IPS-18a (cell line): ENCODE results near the gene ITGB1BP1.
A peak's percentile ranks its signal among the peaks of the same experiment; 100 is the strongest.

Source experiments
- H3K27ac ChIP-seq: one replicate; pipeline ENCODE4 v1.5.1; 2013; ENCODE audit warnings: low read length
- H3K27me3 ChIP-seq: one replicate; pipeline ENCODE4 v1.6.1; 2013; ENCODE audit warnings: mild to moderate bottlenecking, low read length; ENCODE audit not compliant: control insufficient read depth, insufficient read depth
- H3K36me3 ChIP-seq: one replicate; pipeline ENCODE4 v1.6.1; 2013; ENCODE audit warnings: low read depth, low read length; ENCODE audit not compliant: control insufficient read depth
- H3K4me1 ChIP-seq: one replicate; pipeline ENCODE4 v1.6.1; 2013; ENCODE audit warnings: low read depth, low read length; ENCODE audit not compliant: control insufficient read depth
- H3K4me3 ChIP-seq: one replicate; pipeline ENCODE4 v1.5.1; 2013; ENCODE audit warnings: low read length
- H3K9ac ChIP-seq: one replicate; pipeline ENCODE4 v1.6.1; 2013; ENCODE audit warnings: mild to moderate bottlenecking, low read length, moderate library complexity
- H3K9me3 ChIP-seq: one replicate; pipeline ENCODE4 v1.6.1; 2013; ENCODE audit warnings: low read depth, low read length; ENCODE audit not compliant: control insufficient read depth

The ITGB1BP1 gene

DNA sequence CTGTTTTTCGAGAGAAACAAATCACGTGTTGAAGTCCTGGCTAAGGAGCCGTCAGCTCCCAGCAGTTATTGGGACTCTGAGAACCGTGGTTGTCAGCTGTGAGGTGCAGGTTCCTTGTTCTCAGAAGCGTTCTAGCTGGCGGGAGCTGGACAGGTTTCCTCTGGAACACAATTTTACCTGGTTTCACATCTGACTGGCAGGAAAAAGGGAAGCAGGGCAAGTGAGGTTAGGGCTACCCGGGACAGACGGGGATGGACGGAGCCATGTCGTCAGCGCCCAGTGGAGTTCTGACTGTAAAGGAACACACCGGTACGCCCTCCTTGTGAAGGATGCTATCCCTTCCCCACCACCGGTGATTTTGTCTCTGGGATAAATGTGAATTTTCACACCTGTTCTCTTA, 26.1 kb downstream of the ITGB1BP1 start:
- no peaks in the 10 kb centered on the region for H3K9me3 ChIP-seq
- no peak overlapping the region for H3K4me3 ChIP-seq
- H3K9ac ChIP-seq, result no peak overlapping the region
- H3K27me3 ChIP-seq, result no peaks in the 10 kb centered on the region
- peaks cover 11% of the 10 kb centered on the region for H3K4me1 ChIP-seq
- no peak overlapping the region for H3K27ac ChIP-seq
- H3K36me3 ChIP-seq, result peaks cover 7% of the 10 kb centered on the region

- peaks cover 11% of the 10 kb centered on the region for H3K4me1 ChIP-seq
- H3K27ac ChIP-seq, result no peak overlapping the region
- no peak overlapping the region for H3K4me3 ChIP-seq
- H3K27me3 ChIP-seq, result no peaks in the 10 kb centered on the region
- H3K36me3 ChIP-seq, result peaks cover 7% of the 10 kb centered on the region
- no peak overlapping the region for H3K9ac ChIP-seq
- no peaks in the 10 kb centered on the region for H3K9me3 ChIP-seq
These were observed 28.5 kb downstream of the ITGB1BP1 start for GRCh38 chr2:9394816-9395215.

- peaks cover 16% of the 10 kb centered on the region for H3K36me3 ChIP-seq
- no peak overlapping the region for H3K4me3 ChIP-seq
- H3K4me1 ChIP-seq, result peaks cover 11% of the 10 kb centered on the region
- H3K27ac ChIP-seq, result no peak overlapping the region
- no peaks in the 10 kb centered on the region for H3K27me3 ChIP-seq
- H3K9ac ChIP-seq, result peak overlapping the region; percentile 7
- H3K9me3 ChIP-seq, result no peaks in the 10 kb centered on the region
These were observed 30.2 kb downstream of the ITGB1BP1 start for GRCh38 chr2:9392898-9393765.

- Histone ChIP-seq H3K9ac (no peak overlapping the region), H3K4me3 (no peak overlapping the region), H3K4me1 (peaks cover 11% of the 10 kb centered on the region), H3K9me3 (no peaks in the 10 kb centered on the region), H3K27ac (no peak overlapping the region), H3K36me3 (peaks cover 16% of the 10 kb centered on the region), H3K27me3 (no peaks in the 10 kb centered on the region)
These were observed 31.2 kb downstream of the ITGB1BP1 start for GRCh38 chr2:9391961-9392720.

DNA sequence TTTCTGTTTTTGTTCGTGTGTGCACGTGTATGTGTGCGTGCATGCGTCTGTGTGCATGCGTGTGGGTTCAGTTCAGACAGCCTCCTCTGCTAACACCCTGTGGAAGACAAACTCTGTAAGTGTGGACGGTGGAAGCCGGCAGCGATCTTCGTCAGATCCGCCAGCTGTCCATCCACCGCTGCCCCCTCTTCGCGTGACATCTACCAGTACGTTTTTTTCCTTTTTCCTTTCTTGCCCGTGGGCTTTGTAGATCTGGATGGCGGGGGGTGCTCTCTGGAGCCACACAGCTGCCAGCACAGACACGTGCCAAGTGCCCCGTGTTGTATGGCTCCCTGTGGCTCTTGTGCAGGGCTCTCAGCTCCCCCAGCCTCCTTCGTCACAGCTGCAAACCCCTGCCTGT, 32.3 kb downstream of the ITGB1BP1 start:
- H3K9ac ChIP-seq, result no peak overlapping the region

GRCh38 chr2:9390151-9390850, 33.0 kb downstream of the ITGB1BP1 start:
- Histone ChIP-seq H3K9me3 (no peaks in the 10 kb centered on the region), H3K4me3 (no peak overlapping the region), H3K4me1 (peaks cover 11% of the 10 kb centered on the region), H3K27ac (no peak overlapping the region), H3K36me3 (peaks cover 23% of the 10 kb centered on the region), H3K9ac (no peak overlapping the region), H3K27me3 (no peaks in the 10 kb centered on the region)

More for the DNA sequence above, 32.3 kb downstream of the ITGB1BP1 start:
- Histone ChIP-seq H3K4me3 (no peak overlapping the region), H3K27me3 (no peaks in the 10 kb centered on the region), H3K36me3 (peaks cover 16% of the 10 kb centered on the region), H3K27ac (no peak overlapping the region), H3K4me1 (peaks cover 11% of the 10 kb centered on the region), H3K9me3 (no peaks in the 10 kb centered on the region)

DNA sequence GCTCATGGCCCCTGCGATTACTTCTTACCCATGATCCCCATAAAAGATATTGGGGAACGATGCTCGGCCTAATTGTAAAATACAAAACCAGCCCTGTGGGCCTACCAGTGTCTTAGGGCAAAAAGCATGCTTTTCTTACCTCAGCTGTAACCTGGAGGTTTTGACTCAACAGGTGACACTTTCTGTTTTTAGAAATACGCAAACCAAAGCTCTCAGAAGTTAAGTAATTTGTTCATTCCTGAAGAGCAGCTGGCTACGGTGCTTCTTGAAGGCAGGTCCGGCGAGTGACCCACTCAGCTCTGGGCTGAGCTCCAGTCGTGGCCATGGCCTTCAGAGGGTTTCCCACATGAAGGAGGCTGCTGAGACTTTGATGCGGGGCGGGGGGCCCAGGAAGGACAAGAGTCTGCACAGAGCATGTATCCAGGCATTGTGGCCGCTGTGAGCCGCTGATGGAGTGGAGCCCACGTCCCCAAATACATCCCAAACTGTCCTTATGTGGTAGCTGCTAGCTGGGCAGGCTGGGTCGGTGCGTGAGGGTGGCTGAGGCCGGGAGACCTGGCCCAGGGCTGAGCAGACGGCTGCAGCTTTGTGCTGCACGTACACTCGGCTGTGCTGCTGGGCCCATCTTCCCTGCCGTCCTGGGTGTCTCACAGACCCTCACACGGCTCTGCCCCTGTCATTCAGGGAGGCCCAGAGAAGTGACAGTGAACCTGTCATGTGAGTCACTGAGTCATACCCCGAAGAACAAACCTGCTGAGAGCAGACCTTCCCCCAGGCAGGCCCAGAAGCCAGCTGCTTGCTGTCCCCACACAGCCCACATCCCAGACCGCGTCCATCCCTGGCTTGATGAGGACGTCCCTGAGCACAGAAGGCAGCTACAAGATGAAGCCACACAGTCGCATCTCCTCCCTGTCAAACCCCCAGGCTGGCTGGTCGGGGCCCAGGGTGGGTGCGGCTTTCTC, 34.1 kb downstream of the ITGB1BP1 start:
- H3K9ac ChIP-seq, result no peak overlapping the region
- no peak overlapping the region for H3K27ac ChIP-seq
- H3K4me3 ChIP-seq, result no peak overlapping the region
- H3K9me3 ChIP-seq, result no peaks in the 10 kb centered on the region
- H3K27me3 ChIP-seq, result no peaks in the 10 kb centered on the region
- peaks cover 11% of the 10 kb centered on the region for H3K4me1 ChIP-seq
- peaks cover 20% of the 10 kb centered on the region for H3K36me3 ChIP-seq

DNA sequence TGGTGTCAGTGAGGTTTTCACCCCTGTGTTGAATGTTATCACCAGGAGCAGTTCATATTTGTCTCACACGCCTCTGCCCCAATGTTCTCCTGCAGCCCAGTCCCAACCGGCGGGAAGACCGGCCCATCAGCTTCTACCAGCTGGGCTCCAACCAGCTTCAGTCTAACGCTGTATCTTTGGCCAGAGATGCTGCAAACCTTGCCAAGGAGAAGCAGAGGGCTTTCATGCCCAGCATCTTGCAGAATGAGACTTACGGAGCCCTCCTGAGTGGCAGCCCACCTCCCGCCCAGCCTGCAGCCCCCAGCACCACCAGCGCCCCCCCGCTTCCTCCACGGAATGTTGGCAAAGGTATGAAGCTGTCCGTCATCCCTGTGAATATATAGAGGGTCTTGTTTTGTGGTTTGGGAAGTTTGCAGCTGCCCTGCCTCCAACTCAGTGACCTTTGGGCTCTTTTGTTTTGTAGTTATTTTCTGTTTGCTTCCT, 35.1 kb downstream of the ITGB1BP1 start:
- H3K4me3 ChIP-seq, result no peak overlapping the region
- H3K4me1 ChIP-seq, result peaks cover 8% of the 10 kb centered on the region
- H3K27ac ChIP-seq, result no peak overlapping the region
- H3K9ac ChIP-seq, result no peak overlapping the region
- no peaks in the 10 kb centered on the region for H3K27me3 ChIP-seq
- H3K36me3 ChIP-seq, result peaks cover 20% of the 10 kb centered on the region
- no peaks in the 10 kb centered on the region for H3K9me3 ChIP-seq

GRCh38 chr2:9385841-9386240, 37.5 kb downstream of the ITGB1BP1 start:
- Histone ChIP-seq H3K4me1 (no peaks in the 10 kb centered on the region), H3K27ac (no peak overlapping the region), H3K9ac (no peak overlapping the region), H3K4me3 (no peak overlapping the region), H3K27me3 (no peaks in the 10 kb centered on the region), H3K9me3 (no peaks in the 10 kb centered on the region), H3K36me3 (peaks cover 20% of the 10 kb centered on the region)

DNA sequence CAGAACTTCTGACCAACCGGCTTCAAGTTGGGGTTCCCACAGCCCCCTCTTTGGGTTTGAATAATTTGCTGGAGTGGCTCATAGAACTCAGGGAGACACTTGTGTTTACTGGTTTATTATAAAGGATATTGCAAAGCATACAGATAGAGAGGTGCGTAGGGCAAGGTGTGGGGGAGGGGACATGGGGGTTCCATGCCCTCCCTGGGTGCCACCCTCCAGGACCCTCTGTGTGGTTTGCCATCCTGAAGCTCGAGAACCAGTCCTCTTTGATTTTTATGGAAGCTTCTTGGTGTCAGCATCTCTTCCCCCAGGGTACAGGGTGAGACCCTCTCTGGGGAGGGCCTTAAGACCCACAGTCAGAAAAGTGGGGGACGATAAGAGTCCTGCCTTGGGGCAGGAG, 38.8 kb downstream of the ITGB1BP1 start:
- Histone ChIP-seq H3K36me3 (peaks cover 20% of the 10 kb centered on the region), H3K9me3 (no peaks in the 10 kb centered on the region), H3K4me3 (no peak overlapping the region), H3K27ac (no peak overlapping the region), H3K27me3 (no peaks in the 10 kb centered on the region), H3K4me1 (no peaks in the 10 kb centered on the region), H3K9ac (no peak overlapping the region)
